SH-SY5Y (cell line): ENCODE measurements around the gene DISC1.

Experiments used
- GATA2 ChIP-seq: IDR thresholded peaks from 2 replicates; pipeline ENCODE4 v1.6.1; 2011; ENCODE audit warnings: mild to moderate bottlenecking, low read depth, low read length
- GATA3 ChIP-seq: IDR thresholded peaks from 2 replicates; pipeline ENCODE4 v1.6.1; 2011; ENCODE audit warnings: low read depth, mild to moderate bottlenecking, low read length, moderate library complexity

DNA sequence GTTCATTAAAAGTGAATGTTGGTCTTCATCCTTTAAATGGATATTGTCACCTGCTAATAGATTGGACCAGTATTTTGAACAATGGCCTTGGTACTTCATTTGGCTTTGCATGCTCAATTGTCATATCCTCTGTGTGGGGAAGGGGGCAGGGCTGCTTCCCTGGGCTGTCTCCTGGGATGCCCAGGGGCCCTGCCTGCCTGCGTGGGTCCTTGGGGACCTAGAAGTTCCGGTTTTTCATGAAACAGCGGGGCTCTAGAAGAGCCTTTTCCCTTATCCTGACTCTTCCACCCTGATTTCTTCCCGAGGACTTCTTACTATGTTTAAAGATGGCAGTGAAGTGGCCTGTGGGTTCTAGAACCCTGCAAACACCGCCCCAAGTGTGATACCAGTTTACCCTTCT is 97.5 kb downstream of the DISC1 start:
- TF ChIP-seq GATA2 (no peak), GATA3 (no peak)
